ENCODE measurements around the gene ABCF1.

ABCF1 gene

GRCh38 chr6:30612213-30612612, 41.0 kb downstream of the ABCF1 start:
- TF ChIP-seq CTCF (IDR thresholded peaks at IDR 0.05): peak; percentile 40; the same call in 1 of the 2 replicates

GRCh38 chr6:30612687-30613248, 41.5 kb downstream of the ABCF1 start:
- TF ChIP-seq CTCF (IDR thresholded peaks at IDR 0.05): no peak

DNA sequence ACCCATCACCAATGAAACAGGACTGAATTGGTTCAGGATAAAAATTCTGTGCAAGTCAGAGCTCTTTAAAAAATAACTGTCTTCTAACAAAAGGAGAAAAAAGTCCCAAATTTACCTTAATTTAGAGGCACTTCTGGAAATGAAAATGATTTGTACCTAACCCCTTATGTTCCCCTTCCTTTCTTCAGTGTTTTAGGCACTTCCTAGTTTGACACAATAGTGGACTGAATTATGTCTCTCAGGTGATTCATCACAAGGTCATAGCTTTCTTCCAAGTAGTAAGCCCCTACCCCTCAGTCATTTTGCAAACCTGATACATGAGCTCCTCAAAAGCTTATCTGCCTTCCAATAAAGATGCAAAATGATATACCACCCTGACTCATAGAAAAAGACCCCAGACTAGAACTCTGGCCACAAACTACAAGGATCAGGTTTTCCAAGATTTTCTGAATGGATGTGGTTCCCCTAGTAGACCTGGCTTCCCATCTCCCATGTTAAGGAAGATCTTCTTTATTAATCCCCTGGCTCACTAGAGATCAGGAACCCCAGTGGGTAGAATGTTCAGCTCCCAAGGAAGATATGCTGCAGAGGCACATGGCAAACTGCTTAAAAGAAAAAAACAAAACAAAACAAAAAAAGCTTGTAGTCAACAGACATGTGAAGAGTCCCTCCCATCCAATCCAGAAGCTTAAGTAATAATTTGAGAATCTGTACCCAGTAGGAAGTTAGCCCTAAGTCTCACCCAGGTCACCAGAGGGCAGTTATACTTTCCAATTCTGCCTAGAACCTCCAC, 42.2 kb downstream of the ABCF1 start:
- TF ChIP-seq CTCF (IDR thresholded peaks at IDR 0.05): no peak

DNA sequence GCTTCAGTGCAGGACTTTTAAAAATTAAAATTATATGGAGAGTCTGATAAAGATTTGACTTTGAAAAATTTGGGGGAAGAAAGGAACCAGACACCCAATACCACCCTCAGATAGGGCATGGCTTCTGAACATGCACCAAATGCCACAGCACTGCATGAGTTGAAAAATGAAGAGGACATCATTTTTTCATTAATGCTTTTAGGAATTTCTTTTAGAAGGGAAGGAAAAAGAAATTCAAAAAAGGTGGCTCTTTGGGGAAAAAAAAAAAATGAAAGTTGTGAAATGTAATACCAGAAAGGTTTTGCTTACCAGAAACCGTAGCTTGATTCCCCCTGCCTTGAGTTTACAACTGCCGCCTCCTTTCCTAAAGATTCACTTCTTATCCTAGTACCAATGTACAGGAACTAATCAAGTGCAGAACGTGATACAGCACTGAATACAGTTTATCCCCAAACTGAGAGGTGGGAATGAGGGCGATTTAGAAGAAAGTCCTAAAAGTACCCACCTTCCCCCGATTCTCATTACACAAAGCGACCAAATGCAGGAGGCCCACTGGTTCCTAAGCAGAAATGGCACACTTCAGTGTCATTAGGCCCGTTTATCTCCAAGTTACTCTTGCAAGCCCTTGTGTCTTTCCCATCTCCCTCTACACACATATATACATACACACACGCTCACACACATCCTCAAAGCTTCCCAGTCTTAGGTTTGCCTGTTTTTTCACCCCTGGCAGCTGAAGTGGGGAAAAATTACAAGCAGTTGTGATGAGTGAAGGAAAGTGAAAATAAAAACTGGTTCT, 43.0 kb downstream of the ABCF1 start:
- no peak for TF ChIP-seq CTCF (IDR thresholded peaks at IDR 0.05)

DNA sequence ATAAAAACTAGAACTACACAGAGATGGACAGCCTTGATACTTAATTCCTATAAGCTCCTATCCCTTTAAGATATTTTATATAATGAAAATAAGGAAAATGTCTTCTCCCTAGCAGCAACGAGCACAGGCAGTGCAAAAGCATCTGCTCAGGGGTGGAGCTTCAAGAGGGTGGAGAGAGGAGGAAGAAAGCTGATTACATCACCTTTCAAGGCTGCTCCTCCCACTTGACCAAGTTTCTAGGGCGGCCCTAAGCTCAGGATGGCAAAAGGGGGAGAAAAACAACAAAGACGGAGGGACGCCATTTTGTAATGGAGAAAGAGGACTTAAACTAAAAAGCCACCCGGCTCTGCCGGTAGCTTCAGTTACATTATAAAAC, 43.6 kb downstream of the ABCF1 start:
- no peak for TF ChIP-seq CTCF (IDR thresholded peaks at IDR 0.05)

DNA sequence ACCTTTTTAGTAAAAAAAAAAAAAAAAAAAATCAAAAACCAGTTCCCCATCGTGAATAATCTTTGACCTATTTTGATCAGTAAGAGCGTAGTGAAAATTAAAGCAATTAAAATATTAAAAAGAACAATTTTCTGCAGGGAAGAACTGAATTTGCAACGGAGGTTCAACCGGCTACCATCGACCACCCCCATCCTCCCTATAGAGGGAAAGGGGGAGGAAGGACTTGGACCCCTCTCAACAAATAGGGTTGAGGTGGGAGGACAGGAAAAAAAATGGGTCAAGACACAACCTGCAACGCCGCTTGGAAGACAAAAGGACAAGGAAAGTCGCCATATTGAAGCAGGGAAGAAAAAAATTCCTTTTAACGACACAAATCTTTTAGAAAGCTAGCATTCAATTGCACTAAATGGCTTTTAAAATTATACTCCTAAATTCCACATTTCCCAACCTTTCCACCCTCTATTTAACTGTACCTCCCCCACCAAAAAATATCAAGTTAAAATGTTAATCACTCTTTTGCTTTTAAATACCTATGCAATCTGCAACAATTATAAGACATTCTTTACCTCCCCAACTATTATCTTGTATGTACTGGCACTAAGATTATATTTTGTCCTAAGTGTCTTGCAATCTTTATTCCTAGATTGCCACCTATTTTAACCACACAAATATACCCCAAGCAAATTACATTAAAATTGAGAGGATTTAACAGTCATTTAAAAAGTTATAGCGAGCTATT, 44.1 kb downstream of the ABCF1 start:
- no peak for TF ChIP-seq CTCF (IDR thresholded peaks at IDR 0.05)
